ENCODE measurements around the gene COA5. TPM values are rescaled to one million over a fixed set of nuclear protein-coding genes. Genes with fewer than 3 reads are reported as not detected.

The COA5 gene, protein sequence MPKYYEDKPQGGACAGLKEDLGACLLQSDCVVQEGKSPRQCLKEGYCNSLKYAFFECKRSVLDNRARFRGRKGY
- total RNA-seq (10 to 100 TPM; 27.2 to 35.4 (median 31.2) TPM), polyA plus RNA-seq (10 to 100 TPM; 33.6 to 42.5 TPM)
- long read RNA-seq, donor 1, transcript COA5-204 (2 exons, 958 nt): minor isoform, 11 of 114 reads
- long read RNA-seq, donor 1, transcript COA5-205 (3 exons, 770 nt): minor isoform, 7 of 114 reads
- long read RNA-seq, donor 1, transcript COA5-201 (3 exons, 1,754 nt): major isoform, 86 of 114 reads
- long read RNA-seq, donor 1, partial matches to known transcripts: 0 of 114 reads
- long read RNA-seq, donor 1, other reads (novel, unspliced or antisense): 9 of 114 reads
- long read RNA-seq, donor 2, transcript COA5-201 (3 exons, 1,754 nt): major isoform, 36 of 37 reads
- long read RNA-seq, donor 2, partial matches to known transcripts: 0 of 37 reads
- long read RNA-seq, donor 2, other reads (novel, unspliced or antisense): 0 of 37 reads
- long read RNA-seq, donor 3, transcript COA5-204 (2 exons, 958 nt): minor isoform, 5 of 59 reads
- long read RNA-seq, donor 3, transcript COA5-201 (3 exons, 1,754 nt): major isoform, 37 of 59 reads
- long read RNA-seq, donor 3, partial matches to known transcripts: 0 of 59 reads
- long read RNA-seq, donor 3, other reads (novel, unspliced or antisense): 12 of 59 reads

DNA sequence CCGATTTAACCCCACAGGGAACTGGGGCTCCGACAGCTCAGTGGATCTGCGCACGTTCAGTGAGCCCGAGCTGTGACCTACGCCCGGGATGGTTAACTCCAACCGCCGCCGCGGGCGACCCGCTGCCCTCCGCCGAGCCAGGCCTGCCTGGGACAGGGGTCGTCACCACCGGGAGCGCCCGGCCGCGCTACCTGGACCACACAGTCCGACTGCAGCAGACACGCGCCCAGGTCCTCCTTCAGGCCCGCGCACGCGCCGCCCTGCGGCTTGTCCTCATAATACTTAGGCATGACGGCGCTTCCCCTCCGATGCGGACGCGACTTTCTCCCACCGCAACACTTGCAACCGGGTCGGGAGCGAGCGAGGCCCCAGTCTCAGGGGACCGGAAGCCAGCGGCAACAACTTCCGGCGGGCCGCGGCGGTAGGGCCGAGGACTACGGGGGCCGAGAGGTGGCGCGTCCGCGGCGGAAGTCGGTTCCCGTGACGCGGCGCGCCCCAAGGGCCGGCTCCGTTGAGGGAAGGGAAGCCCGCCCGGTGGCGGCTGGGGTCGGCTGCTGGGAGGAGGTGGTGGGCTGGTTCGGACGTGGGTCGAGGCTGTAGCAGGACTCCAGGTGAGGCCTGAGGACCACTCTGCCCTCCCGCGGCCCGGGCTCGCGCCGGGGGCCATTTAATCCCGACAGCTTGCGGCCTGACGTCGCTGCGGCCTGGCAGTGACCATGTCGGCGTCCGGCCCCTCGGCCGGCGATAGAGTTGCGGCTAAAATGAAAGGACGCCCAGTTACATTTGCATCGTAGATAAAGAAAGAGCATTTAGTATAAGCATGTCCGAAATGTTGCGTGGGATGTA lies at the start of gene COA5, which contains the start of gene UNC50:
Gene COA5 (minus strand): TSS at position 397 of the 846 bp plus-strand sequence. CDS start 107 bp downstream, at position 290.
Gene UNC50 (plus strand): TSS at position 474 of the 846 bp plus-strand sequence. CDS start 1,171 bp downstream, outside the sequence.
- Histone ChIP-seq H3K27ac (peak within 1 kb of the TSS; percentile 82 to 93), H3K36me3 (no peaks in the 10 kb centered on the region), H3K4me3 (peak within 1 kb of the TSS; percentile 95), H3K9me3 (no peaks in the 10 kb centered on the region), H3K27me3 (no peaks in the 10 kb centered on the region), H3K4me1 (ENCODE audit: insufficient read depth) (peaks cover 18% of the 10 kb centered on the region)
- no peak for TF ChIP-seq EP300 (IDR thresholded peaks at IDR 0.05)
- TF ChIP-seq CTCF (IDR thresholded peaks at IDR 0.05): peak in 1 of 3 donors; percentile 30
- TF ChIP-seq POLR2A (IDR thresholded peaks at IDR 0.05): peak; percentile 81
- intact Hi-C loops (cut with DNase I): loop anchor here in 1 of 4 donors (10.0 kb wide), 1 partner anchor 154 kb away; no protein-coding TSS in a partner anchor
- WGBS, 3 donors: 0 to 1% (median 0%) methylated on average over 80 to 93 of the region's 93 CpGs
- DNase-seq: peak; percentile 86 to 93 (median 91)

DNA sequence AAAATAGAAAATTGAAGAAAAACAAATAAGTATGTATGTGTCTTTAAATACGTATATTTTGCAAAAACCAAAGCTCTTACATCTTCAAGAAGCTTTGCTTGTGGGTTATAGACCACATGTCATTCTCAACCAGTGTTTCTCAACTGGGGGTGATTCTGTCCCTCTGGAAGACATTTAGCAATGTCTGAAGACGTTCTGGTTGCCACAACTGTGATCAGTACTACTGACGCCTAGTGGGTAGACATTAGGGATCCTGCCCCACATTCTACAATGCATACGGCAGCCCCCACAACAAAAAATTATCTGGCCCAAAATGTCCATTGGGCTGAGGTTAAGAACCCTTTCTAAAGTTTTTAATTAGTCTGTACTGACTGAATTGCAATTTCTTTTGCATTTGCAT lies 48.5 kb upstream of the COA5 start:
- TF ChIP-seq EP300 (IDR thresholded peaks at IDR 0.05) (no peak), POLR2A (IDR thresholded peaks at IDR 0.05) (no peak), CTCF (IDR thresholded peaks at IDR 0.05) (no peak)
- Histone ChIP-seq H3K27ac (no peak overlapping the region), H3K36me3 (no peaks in the 10 kb centered on the region), H3K27me3 (no peaks in the 10 kb centered on the region), H3K4me1 (ENCODE audit: insufficient read depth) (no peaks in the 10 kb centered on the region), H3K9me3 (no peaks in the 10 kb centered on the region), H3K4me3 (no peak overlapping the region)
- no peak for DNase-seq
- 80 to 91% (median 89%) methylated on average over 4 of the region's 4 CpGs for WGBS, 3 donors
- intact Hi-C loops (cut with DNase I): loop anchor here in 1 of 4 donors (5.0 kb wide), 1 partner anchor 176 kb away; no protein-coding TSS in a partner anchor

GRCh38 chr2:98654699-98655495 lies 46.6 kb upstream of the COA5 start:
- Histone ChIP-seq H3K4me3 (no peak overlapping the region), H3K27me3 (no peaks in the 10 kb centered on the region), H3K27ac (no peak overlapping the region), H3K36me3 (no peaks in the 10 kb centered on the region), H3K4me1 (ENCODE audit: insufficient read depth) (no peaks in the 10 kb centered on the region), H3K9me3 (no peaks in the 10 kb centered on the region)
- TF ChIP-seq POLR2A (IDR thresholded peaks at IDR 0.05) (no peak), CTCF (IDR thresholded peaks at IDR 0.05) (no peak), EP300 (IDR thresholded peaks at IDR 0.05) (no peak)
- no peak for DNase-seq
- intact Hi-C loops (cut with DNase I): loop anchor here in 2 of 4 donors (5.0 kb wide), 2 partner anchors 177 to 182 kb away; no protein-coding TSS in a partner anchor
- 84 to 86% (median 84%) methylated on average over 3 of the region's 3 CpGs for WGBS, 3 donors
